ENCODE data around the gene MPPED1. TPM values are rescaled to one million over a fixed set of nuclear protein-coding genes. Genes with fewer than 3 reads are reported as not detected.

MPPED1 gene
- total and polyA plus RNA-seq, 2 donors (not counting 3 experiments of a cell fraction or from before 2014, with no cell fraction given): not detected

- no peak for FAIRE-seq
Measured at GRCh38 chr22:43396321-43396933, 15.4 kb upstream of the MPPED1 start.

GRCh38 chr22:43396934-43397457, 14.8 kb upstream of the MPPED1 start:
- no peak overlapping the region for H2AFZ ChIP-seq (ENCODE audit: low read depth, low read length)
- H3K79me2 ChIP-seq (ENCODE audit: control insufficient read depth, insufficient read depth, low read length): no peaks in the 10 kb centered on the region
- H3K4me1 ChIP-seq (ENCODE audit: control insufficient read depth, extremely low read depth, insufficient read depth, low read length): no peaks in the 10 kb centered on the region
- no TSS peak for BruUV-seq (replicated peaks)
- H3K4me2 ChIP-seq (ENCODE audit: insufficient read depth, low read length): no peak overlapping the region
- no peak for FAIRE-seq
- no peak overlapping the region for H3K4me3 ChIP-seq (replicated peaks in 1 of 3; ENCODE audit: insufficient read depth in 1 of 3, low read depth in 1 of 3, low read length in 3 of 3)
- POLR2A ChIA-PET: no interaction called here
- H3K27me3 ChIP-seq (ENCODE audit: control insufficient read depth in 2 of 2, insufficient read depth in 2 of 2, low read length in 2 of 2): no peaks in the 10 kb centered on the region
- H3K36me3 ChIP-seq (ENCODE audit: control insufficient read depth in 2 of 2, extremely low read depth in 1 of 2, insufficient read depth in 2 of 2, low read length in 2 of 2): no peaks in the 10 kb centered on the region
- dilution Hi-C loops (cut with MboI; ENCODE audit: extremely low pct_ligation_motif_present, low sequenced_read_pairs) (no loop called here), intact Hi-C loops (cut with micrococcal nuclease) (no loop called here)
- H3K9me3 ChIP-seq (replicated peaks; ENCODE audit: control insufficient read depth, insufficient read depth, low read length): no peaks in the 10 kb centered on the region
- H4K20me1 ChIP-seq (replicated peaks; ENCODE audit: control insufficient read depth, extremely low read depth, insufficient read depth, low read length): no peaks in the 10 kb centered on the region
- no peaks in the 10 kb centered on the region for H3K9me1 ChIP-seq (replicated peaks; ENCODE audit: control insufficient read depth, extremely low read depth, insufficient read depth, low read length)
- no peak for TF ChIP-seq MYC (IDR thresholded peaks at IDR 0.05; ENCODE audit: low read depth, low read length)
- TF ChIP-seq CTCF (IDR thresholded peaks at IDR 0.05; ENCODE audit: extremely low read depth in 1 of 2, insufficient read depth in 1 of 2, low read depth in 1 of 2, low read length in 2 of 2): no peak
- TF ChIP-seq POLR2AphosphoS5 (IDR thresholded peaks at IDR 0.05; ENCODE audit: insufficient read depth, low read depth, low read length): no peak
- TF ChIP-seq FOS (IDR thresholded peaks at IDR 0.05; ENCODE audit: borderline replicate concordance, insufficient read depth, low read length): no peak
- no peak for TF ChIP-seq EZH2 (IDR thresholded peaks at IDR 0.05; ENCODE audit: borderline replicate concordance, low read depth, low read length, severe bottlenecking)
- no peak for TF ChIP-seq POLR2A (IDR thresholded peaks at IDR 0.05; ENCODE audit: low read depth, low read length)
- TF ChIP-seq JUN (IDR thresholded peaks at IDR 0.05; ENCODE audit: borderline replicate concordance, insufficient read depth, insufficient read length, low read depth): no peak
- no peak for TF ChIP-seq GATA2 (IDR thresholded peaks at IDR 0.05; ENCODE audit: insufficient read depth, insufficient read length, low read depth, low read length)
- no peak for TF ChIP-seq MAX (IDR thresholded peaks at IDR 0.05; ENCODE audit: insufficient read depth, insufficient read length)
- H3K27ac ChIP-seq (ENCODE audit: insufficient read depth, low read depth, low read length): no peak overlapping the region
- DNase-seq (ENCODE audit: low read depth, low spot score): no peak
- H3K9ac ChIP-seq (replicated peaks; ENCODE audit: extremely low read depth, insufficient read depth, low read length): no peak overlapping the region
- CTCF ChIA-PET: no interaction called here

More at GRCh38 chr22:43396321-43396933, 15.4 kb upstream of the MPPED1 start:
- Histone ChIP-seq H3K27ac (ENCODE audit: insufficient read depth, low read depth, low read length) (no peak overlapping the region), H3K4me3 (replicated peaks in 1 of 3; ENCODE audit: insufficient read depth in 1 of 3, low read depth in 1 of 3, low read length in 3 of 3) (no peak overlapping the region), H3K4me2 (ENCODE audit: insufficient read depth, low read length) (no peak overlapping the region), H4K20me1 (replicated peaks; ENCODE audit: control insufficient read depth, extremely low read depth, insufficient read depth, low read length) (no peaks in the 10 kb centered on the region), H2AFZ (ENCODE audit: low read depth, low read length) (no peak overlapping the region), H3K4me1 (ENCODE audit: control insufficient read depth, extremely low read depth, insufficient read depth, low read length) (no peaks in the 10 kb centered on the region), H3K36me3 (ENCODE audit: control insufficient read depth in 2 of 2, extremely low read depth in 1 of 2, insufficient read depth in 2 of 2, low read length in 2 of 2) (no peaks in the 10 kb centered on the region), H3K27me3 (ENCODE audit: control insufficient read depth in 2 of 2, insufficient read depth in 2 of 2, low read length in 2 of 2) (no peaks in the 10 kb centered on the region), H3K79me2 (ENCODE audit: control insufficient read depth, insufficient read depth, low read length) (no peaks in the 10 kb centered on the region), H3K9ac (replicated peaks; ENCODE audit: extremely low read depth, insufficient read depth, low read length) (no peak overlapping the region), H3K9me1 (replicated peaks; ENCODE audit: control insufficient read depth, extremely low read depth, insufficient read depth, low read length) (no peaks in the 10 kb centered on the region), H3K9me3 (replicated peaks; ENCODE audit: control insufficient read depth, insufficient read depth, low read length) (no peaks in the 10 kb centered on the region)
- DNase-seq (ENCODE audit: low read depth, low spot score): no peak
- BruUV-seq (replicated peaks): no TSS peak
- CTCF ChIA-PET: no interaction called here
- intact Hi-C loops (cut with micrococcal nuclease): no loop called here
- no peak for TF ChIP-seq GATA2 (IDR thresholded peaks at IDR 0.05; ENCODE audit: insufficient read depth, insufficient read length, low read depth, low read length)
- no peak for TF ChIP-seq FOS (IDR thresholded peaks at IDR 0.05; ENCODE audit: borderline replicate concordance, insufficient read depth, low read length)
- TF ChIP-seq JUN (IDR thresholded peaks at IDR 0.05; ENCODE audit: borderline replicate concordance, insufficient read depth, insufficient read length, low read depth): no peak
- POLR2A ChIA-PET: no interaction called here
- dilution Hi-C loops (cut with MboI; ENCODE audit: extremely low pct_ligation_motif_present, low sequenced_read_pairs): no loop called here
